CD14-positive monocyte (primary cell): ENCODE data around the gene TUBB3. TPM values are rescaled to one million over a fixed set of nuclear protein-coding genes. Genes with fewer than 3 reads are reported as not detected.

Experiments used
- DNase-seq, 3 donors: peaks; one replicate each; pipeline ENCODE4 v3.0.0-alpha.2; 2011 to 2022
- H2AFZ ChIP-seq: 2 replicates; pipeline ENCODE4 v1.6.0; 2012; ENCODE audit warnings: mild to moderate bottlenecking, low read depth, low read length, inconsistent platforms; ENCODE audit not compliant: insufficient read depth, poor library complexity, severe bottlenecking
- H3K27ac ChIP-seq, 2 donors: 1 replicate in 1 of 2; 2 replicates in 1 of 2; pipeline ENCODE4 v1.5.1; 2012 to 2013; ENCODE audit warnings: low read length in 2 of 2, control low read depth in 1 of 2, inconsistent platforms in 1 of 2, low read depth in 1 of 2, mild to moderate bottlenecking in 1 of 2
- H3K27me3 ChIP-seq, 2 donors: one replicate each; pipeline versions ENCODE4 v1.6.0 to v1.6.1; 2011 to 2013; ENCODE audit warnings: low read length in 2 of 2; ENCODE audit not compliant: control insufficient read depth in 2 of 2, insufficient read depth in 2 of 2
- H3K36me3 ChIP-seq, 2 donors: replicated peaks in 1 of 2; 1 replicate in 1 of 2; 2 replicates in 1 of 2; pipeline versions ENCODE4 v1.5.1 to v1.6.1; 2012 to 2013; ENCODE audit warnings: low read length in 2 of 2, control low read depth in 1 of 2, inconsistent platforms in 1 of 2, mild to moderate bottlenecking in 1 of 2; ENCODE audit not compliant: insufficient read depth in 2 of 2, control insufficient read depth in 1 of 2
- H3K4me1 ChIP-seq, 2 donors: 1 replicate in 1 of 2; 2 replicates in 1 of 2; pipeline versions ENCODE4 v1.5.1 to v1.6.1; 2012 to 2013; ENCODE audit warnings: low read length in 2 of 2, control low read depth in 1 of 2, inconsistent platforms in 1 of 2, mild to moderate bottlenecking in 1 of 2, moderate library complexity in 1 of 2; ENCODE audit not compliant: insufficient read depth in 2 of 2, control insufficient read depth in 1 of 2
- H3K4me2 ChIP-seq: replicated peaks from 2 replicates; pipeline ENCODE3; 2012; ENCODE audit warnings: low read length, moderate library complexity, mild to moderate bottlenecking; ENCODE audit not compliant: poor library complexity, severe bottlenecking; ENCODE audit errors: extremely low read depth
- H3K4me3 ChIP-seq, 3 experiments: fragments of 200-600 bp in 1 of 3; sonication (generic) in 1 of 3; replicated peaks in 1 of 3; 1 replicate in 2 of 3; 2 replicates in 1 of 3; pipeline ENCODE4 v1.5.1; 2011 to 2013; ENCODE audit warnings: low read length in 3 of 3, mild to moderate bottlenecking in 3 of 3, control low read depth in 2 of 3, low read depth in 2 of 3, inconsistent platforms in 1 of 3, moderate library complexity in 1 of 3
- H3K79me2 ChIP-seq: 2 replicates; pipeline ENCODE4 v1.6.0; 2012; ENCODE audit warnings: mild to moderate bottlenecking, control low read depth, inconsistent platforms, low read length, moderate library complexity; ENCODE audit not compliant: insufficient read depth
- H3K9ac ChIP-seq: 2 replicates; pipeline ENCODE4 v1.6.0; 2017; ENCODE audit warnings: low read length, mild to moderate bottlenecking; ENCODE audit not compliant: insufficient read depth, poor library complexity, severe bottlenecking
- H3K9me3 ChIP-seq, 2 donors: replicated peaks in 1 of 2; 1 replicate in 1 of 2; 2 replicates in 1 of 2; pipeline versions ENCODE4 v1.5.1 to v1.6.1; 2012 to 2013; ENCODE audit warnings: low read length in 2 of 2, control low read depth in 1 of 2; ENCODE audit not compliant: control insufficient read depth in 1 of 2, insufficient read depth in 1 of 2
- H4K20me1 ChIP-seq: 2 replicates; pipeline ENCODE4 v1.6.0; 2012; ENCODE audit warnings: mild to moderate bottlenecking, low read length, control low read depth, moderate library complexity; ENCODE audit not compliant: insufficient read depth
- H3K27ac Mint-ChIP-seq, 7 donors: one replicate each; pipeline ENCODE4 v1.8.0; 2020; ENCODE audit warnings: mild to moderate bottlenecking in 7 of 7, mixed read lengths in 7 of 7, moderate library complexity in 6 of 7, inconsistent platforms in 2 of 7
- H3K27me3 Mint-ChIP-seq, 3 donors: one replicate each; pipeline ENCODE4 v1.8.0; 2021 to 2022; ENCODE audit warnings: low read depth in 3 of 3, mild to moderate bottlenecking in 3 of 3, mixed read lengths in 3 of 3, moderate library complexity in 3 of 3, inconsistent platforms in 1 of 3
- H3K36me3 Mint-ChIP-seq, 2 donors: one replicate each; pipeline ENCODE4 v1.8.0; 2020; ENCODE audit warnings: mixed read lengths in 2 of 2, inconsistent platforms in 1 of 2, mild to moderate bottlenecking in 1 of 2
- H3K4me1 Mint-ChIP-seq: one replicate; pipeline ENCODE4 v1.8.0; 2020; ENCODE audit warnings: mild to moderate bottlenecking, mixed read lengths
- H3K4me3 Mint-ChIP-seq, 2 donors: one replicate each; pipeline ENCODE4 v1.8.0; 2020; ENCODE audit warnings: mild to moderate bottlenecking in 2 of 2, mixed read lengths in 2 of 2, moderate library complexity in 1 of 2
- H3K9me3 Mint-ChIP-seq, 7 donors: one replicate each; pipeline ENCODE4 v1.8.0; 2020 to 2022; ENCODE audit warnings: mixed read lengths in 7 of 7, mild to moderate bottlenecking in 6 of 7, moderate library complexity in 6 of 7, inconsistent platforms in 2 of 7
- WGBS: methylation state at CpG from one replicate; pipeline ENCODE4 v1.1.5; 2013; ENCODE audit warnings: missing lambda C conversion rate; ENCODE audit not compliant: insufficient coverage; 5-methylcytosine and 5-hydroxymethylcytosine counted together
- intact Hi-C, 2 donors: fragments of 100-400 bp; cut with micrococcal nuclease; formaldehyde crosslinking; loops; one replicate each; pipeline versions ENCODE4 v1.15.0 to v1.15.1; 2023
- polyA plus RNA-seq, 3 donors: library from polyadenylated mRNA; depleted of rRNA in 1 of 3; unstranded in 2 of 3; stranded (reverse) in 1 of 3; fragments of 300-500 nt in 2 of 3; fragments of >200 nt in 1 of 3; fragmentation: Illumina TruSeq in 2 of 3; gene quantifications; 1 replicate in 2 of 3; 2 replicates in 1 of 3; pipeline ENCODE4 v1.2.3, GENCODE V29; 2012 to 2021
- TF ChIP-seq, protein P1 (sequence below): fragments of 200-600 bp; IDR thresholded peaks from one replicate; pipeline ENCODE4 v1.8.0; 2022; ENCODE audit warnings: antibody characterized with exemption, mild to moderate bottlenecking

The TUBB3 gene
- polyA plus RNA-seq, 3 donors, result 2.9 TPM; not detected in 2

DNA sequence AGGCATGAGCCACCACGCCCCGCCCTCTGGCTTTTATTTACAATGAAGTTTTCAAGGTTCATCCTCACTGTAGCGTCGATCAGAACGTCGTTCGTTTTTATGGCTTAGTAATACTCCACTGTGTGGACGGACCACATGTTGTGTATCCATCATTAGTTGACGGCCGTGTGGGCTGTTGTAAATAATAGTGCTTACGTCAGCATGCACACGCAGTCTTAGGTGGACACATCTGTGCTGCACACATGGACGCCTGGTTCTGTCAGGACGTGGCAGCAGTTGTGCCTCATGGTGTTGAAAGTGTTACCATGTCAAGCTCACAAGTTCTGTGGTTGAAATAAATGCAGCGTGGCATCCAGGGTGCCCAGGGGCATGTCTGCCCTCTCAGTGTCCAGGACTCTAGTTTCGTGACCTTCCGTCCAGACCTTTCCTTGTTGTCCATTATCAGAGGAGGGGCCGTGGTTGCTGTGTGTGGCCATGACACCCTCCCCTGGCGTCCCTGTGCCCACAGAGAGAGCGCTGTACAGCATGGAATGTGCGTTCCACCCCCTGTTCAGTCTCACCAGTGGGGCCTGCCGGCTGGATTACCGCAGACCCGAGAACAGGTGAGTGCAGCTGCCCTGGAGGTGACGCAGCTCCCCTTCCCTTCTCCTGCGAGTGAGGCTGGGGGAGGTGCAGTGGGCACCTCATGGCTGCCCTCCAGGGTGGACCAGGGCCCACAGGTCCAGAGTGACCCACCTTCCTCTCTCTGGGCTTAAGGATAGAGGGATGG is 27.5 kb upstream of the TUBB3 start:
- DNase-seq, result no peak
- Histone ChIP-seq H3K27ac (no peak overlapping the region), H3K9ac (no peak overlapping the region), H3K9me3 (no peaks in the 10 kb centered on the region), H3K36me3 (peaks cover 92 to 100% of the 10 kb centered on the region in 2 donors), H3K4me1 (no peaks in the 10 kb centered on the region), H4K20me1 (peaks cover 90% of the 10 kb centered on the region), H3K4me2 (no peak overlapping the region), H3K4me3 (no peak overlapping the region), H3K27me3 (no peaks in the 10 kb centered on the region), H3K79me2 (peaks cover 2% of the 10 kb centered on the region), H2AFZ (no peak overlapping the region)
- Mint-ChIP-seq H3K27ac (peak overlapping the region in 1 of 7 donors; percentile 7), H3K4me1 (no peaks in the 10 kb centered on the region), H3K9me3 (peaks cover 0 to 2% (median 0%) of the 10 kb centered on the region in 7 donors), H3K4me3 (no peak overlapping the region), H3K27me3 (no peaks in the 10 kb centered on the region), H3K36me3 (peaks cover 81 to 95% of the 10 kb centered on the region in 2 donors)
- TF ChIP-seq, protein P1, sequence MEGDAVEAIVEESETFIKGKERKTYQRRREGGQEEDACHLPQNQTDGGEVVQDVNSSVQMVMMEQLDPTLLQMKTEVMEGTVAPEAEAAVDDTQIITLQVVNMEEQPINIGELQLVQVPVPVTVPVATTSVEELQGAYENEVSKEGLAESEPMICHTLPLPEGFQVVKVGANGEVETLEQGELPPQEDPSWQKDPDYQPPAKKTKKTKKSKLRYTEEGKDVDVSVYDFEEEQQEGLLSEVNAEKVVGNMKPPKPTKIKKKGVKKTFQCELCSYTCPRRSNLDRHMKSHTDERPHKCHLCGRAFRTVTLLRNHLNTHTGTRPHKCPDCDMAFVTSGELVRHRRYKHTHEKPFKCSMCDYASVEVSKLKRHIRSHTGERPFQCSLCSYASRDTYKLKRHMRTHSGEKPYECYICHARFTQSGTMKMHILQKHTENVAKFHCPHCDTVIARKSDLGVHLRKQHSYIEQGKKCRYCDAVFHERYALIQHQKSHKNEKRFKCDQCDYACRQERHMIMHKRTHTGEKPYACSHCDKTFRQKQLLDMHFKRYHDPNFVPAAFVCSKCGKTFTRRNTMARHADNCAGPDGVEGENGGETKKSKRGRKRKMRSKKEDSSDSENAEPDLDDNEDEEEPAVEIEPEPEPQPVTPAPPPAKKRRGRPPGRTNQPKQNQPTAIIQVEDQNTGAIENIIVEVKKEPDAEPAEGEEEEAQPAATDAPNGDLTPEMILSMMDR, result no peak
- WGBS, result 95% methylated on average over 23 of the region's 26 CpGs
- intact Hi-C loops, result no loop called here

DNA sequence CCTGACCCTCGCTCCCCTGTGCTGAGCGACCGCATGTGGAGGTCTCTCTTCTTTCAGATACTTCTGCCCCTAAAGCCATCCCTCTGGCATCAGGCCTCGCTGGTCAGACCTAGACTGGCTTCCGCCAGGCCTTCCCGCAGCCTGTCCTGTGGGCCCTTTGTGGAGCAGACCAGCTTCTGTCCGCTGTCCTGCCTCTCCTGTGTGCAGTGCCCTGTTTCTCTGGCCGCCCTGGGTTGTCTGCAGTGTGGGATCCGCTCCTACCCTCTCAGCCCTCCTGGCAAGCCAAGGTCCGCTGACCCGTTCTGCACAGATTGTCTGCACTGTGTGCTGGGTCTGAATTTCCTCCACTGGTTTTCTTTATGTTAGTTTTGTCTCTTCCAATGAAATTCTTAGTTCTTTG is 25.9 kb upstream of the TUBB3 start:
- H3K9me3 ChIP-seq, result no peaks in the 10 kb centered on the region
- no peaks in the 10 kb centered on the region for H3K27me3 ChIP-seq
- intact Hi-C loops, result no loop called here
- Mint-ChIP-seq H3K4me1 (no peaks in the 10 kb centered on the region), H3K36me3 (peaks cover 74 to 87% of the 10 kb centered on the region in 2 donors), H3K27ac (no peak overlapping the region), H3K4me3 (no peak overlapping the region), H3K27me3 (no peaks in the 10 kb centered on the region), H3K9me3 (peaks cover 0 to 2% (median 0%) of the 10 kb centered on the region in 7 donors)
- no peak overlapping the region for H3K4me2 ChIP-seq
- H3K4me3 ChIP-seq, result no peak overlapping the region
- H3K9ac ChIP-seq, result no peak overlapping the region
- no peak for DNase-seq
- 100% methylated on average over 6 of the region's 11 CpGs for WGBS
- H4K20me1 ChIP-seq, result peaks cover 80% of the 10 kb centered on the region
- H3K27ac ChIP-seq, result no peak overlapping the region
- H3K4me1 ChIP-seq, result no peaks in the 10 kb centered on the region
- H3K36me3 ChIP-seq, result peaks cover 82 to 91% of the 10 kb centered on the region in 2 donors
- TF ChIP-seq, protein P1, result no peak
- H2AFZ ChIP-seq, result no peak overlapping the region
- H3K79me2 ChIP-seq, result no peaks in the 10 kb centered on the region
